ENCODE measurements around the gene PPP2R5C. TPM values are rescaled to one million over a fixed set of nuclear protein-coding genes. Genes with fewer than 3 reads are reported as not detected.
A peak's percentile ranks its signal among the peaks of the same experiment; 100 is the strongest.

PPP2R5C gene
- total RNA-seq, 1 donor from 2014 or later: 198 TPM

GRCh38 chr14:101824339-101824727, 62.8 kb downstream of the PPP2R5C start:
- Histone ChIP-seq H3K36me3 (peaks cover 3% of the 10 kb centered on the region), H3K4me3 (peak overlapping the region; percentile 46), H3K4me1 (peaks cover 95% of the 10 kb centered on the region), H3K9me3 (replicated peaks) (no peaks in the 10 kb centered on the region), H3K27me3 (ENCODE audit: low read depth) (no peaks in the 10 kb centered on the region), H3K27ac (replicated peaks) (peak overlapping the region; percentile 78)
- DNase-seq: no peak
- no peak for TF ChIP-seq CTCF (IDR thresholded peaks at IDR 0.05; ENCODE audit: borderline replicate concordance)
- intact Hi-C loops (cut with micrococcal nuclease): no loop called here

GRCh38 chr14:101825797-101826196, 64.3 kb downstream of the PPP2R5C start:
- H3K36me3 ChIP-seq: no peaks in the 10 kb centered on the region
- peak overlapping the region; percentile 78 for H3K27ac ChIP-seq (replicated peaks)
- H3K4me1 ChIP-seq: peaks cover 96% of the 10 kb centered on the region
- no peak for TF ChIP-seq CTCF (IDR thresholded peaks at IDR 0.05; ENCODE audit: borderline replicate concordance)
- no peaks in the 10 kb centered on the region for H3K27me3 ChIP-seq (ENCODE audit: low read depth)
- H3K4me3 ChIP-seq: no peak overlapping the region
- intact Hi-C loops (cut with micrococcal nuclease): no loop called here
- no peaks in the 10 kb centered on the region for H3K9me3 ChIP-seq (replicated peaks)
- DNase-seq: no peak

GRCh38 chr14:101826351-101826750, 64.8 kb downstream of the PPP2R5C start:
- no peak for DNase-seq
- intact Hi-C loops (cut with micrococcal nuclease): no loop called here
- no peaks in the 10 kb centered on the region for H3K9me3 ChIP-seq (replicated peaks)
- no peak for TF ChIP-seq CTCF (IDR thresholded peaks at IDR 0.05; ENCODE audit: borderline replicate concordance)
- no peak overlapping the region for H3K4me3 ChIP-seq
- H3K27ac ChIP-seq (replicated peaks): peak overlapping the region; percentile 78
- H3K27me3 ChIP-seq (ENCODE audit: low read depth): no peaks in the 10 kb centered on the region
- peaks cover 98% of the 10 kb centered on the region for H3K4me1 ChIP-seq
- H3K36me3 ChIP-seq: no peaks in the 10 kb centered on the region

- no peak for TF ChIP-seq CTCF (IDR thresholded peaks at IDR 0.05; ENCODE audit: borderline replicate concordance)
- Histone ChIP-seq H3K27ac (replicated peaks) (no peak overlapping the region), H3K4me3 (no peak overlapping the region), H3K4me1 (peaks cover 98% of the 10 kb centered on the region), H3K9me3 (replicated peaks) (no peaks in the 10 kb centered on the region), H3K27me3 (ENCODE audit: low read depth) (no peaks in the 10 kb centered on the region), H3K36me3 (no peaks in the 10 kb centered on the region)
- no peak for DNase-seq
- intact Hi-C loops (cut with micrococcal nuclease): no loop called here
Observed at GRCh38 chr14:101827286-101827685, 65.8 kb downstream of the PPP2R5C start.

GRCh38 chr14:101828046-101828445, 66.5 kb downstream of the PPP2R5C start:
- DNase-seq: no peak
- no peaks in the 10 kb centered on the region for H3K36me3 ChIP-seq
- peak overlapping the region; percentile 38 for H3K27ac ChIP-seq (replicated peaks)
- H3K4me1 ChIP-seq: peaks cover 98% of the 10 kb centered on the region
- intact Hi-C loops (cut with micrococcal nuclease): no loop called here
- no peaks in the 10 kb centered on the region for H3K27me3 ChIP-seq (ENCODE audit: low read depth)
- H3K4me3 ChIP-seq: no peak overlapping the region
- no peaks in the 10 kb centered on the region for H3K9me3 ChIP-seq (replicated peaks)
- TF ChIP-seq CTCF (IDR thresholded peaks at IDR 0.05; ENCODE audit: borderline replicate concordance): no peak

- H3K9me3 ChIP-seq (replicated peaks): no peaks in the 10 kb centered on the region
- no peak for TF ChIP-seq CTCF (IDR thresholded peaks at IDR 0.05; ENCODE audit: borderline replicate concordance)
- no peak for DNase-seq
- H3K36me3 ChIP-seq: no peaks in the 10 kb centered on the region
- peak overlapping the region; percentile 42 for H3K27ac ChIP-seq (replicated peaks)
- intact Hi-C loops (cut with micrococcal nuclease): no loop called here
- H3K27me3 ChIP-seq (ENCODE audit: low read depth): no peaks in the 10 kb centered on the region
- H3K4me3 ChIP-seq: no peak overlapping the region
- H3K4me1 ChIP-seq: peaks cover 98% of the 10 kb centered on the region
Observed at GRCh38 chr14:101830271-101830670, 68.8 kb downstream of the PPP2R5C start.

All from left ventricle myocardium inferior (tissue), 1 donor.